ENCODE results near the gene TNNT2. TPM values are rescaled to one million over a fixed set of nuclear protein-coding genes. Genes with fewer than 3 reads are reported as not detected.

TNNT2 gene
- total RNA-seq, 6 experiments from 2014 or later: 0.18 to 1.1 (median 0.24) TPM; not detected in 3

GRCh38 chr1:201327687-201328240, 49.7 kb downstream of the TNNT2 start:
- ATAC-seq (no peak), DNase-seq (no peak)
- Histone ChIP-seq H3K36me3 (no peaks in the 10 kb centered on the region), H3K9me3 (no peaks in the 10 kb centered on the region), H3K27me3 (no peaks in the 10 kb centered on the region), H3K4me1 (no peaks in the 10 kb centered on the region), H3K27ac (no peak overlapping the region), H3K4me3 (no peak overlapping the region)
- TF ChIP-seq CTCF (IDR thresholded peaks at IDR 0.05): no peak
- WGBS (ENCODE audit: insufficient coverage, low coverage, low lambda C conversion rate, missing lambda C conversion rate): 49% methylated on average over 3 of the region's 7 CpGs
- intact Hi-C loops (cut with DNase I): no loop called here

GRCh38 chr1:201326710-201327109, 50.8 kb downstream of the TNNT2 start:
- intact Hi-C loops (cut with DNase I): no loop called here
- H3K36me3 ChIP-seq: no peaks in the 10 kb centered on the region
- H3K4me3 ChIP-seq: no peak overlapping the region
- no peaks in the 10 kb centered on the region for H3K4me1 ChIP-seq
- no peaks in the 10 kb centered on the region for H3K9me3 ChIP-seq
- peak in 1 of 3 donors; percentile 27 for DNase-seq
- ATAC-seq: no peak
- H3K27ac ChIP-seq: no peak overlapping the region
- WGBS (ENCODE audit: insufficient coverage, low coverage, low lambda C conversion rate, missing lambda C conversion rate): 76% methylated on average over 4 of the region's 4 CpGs
- TF ChIP-seq POLR2A (IDR thresholded peaks at IDR 0.05): no peak
- no peak for TF ChIP-seq CTCF (IDR thresholded peaks at IDR 0.05)
- no peaks in the 10 kb centered on the region for H3K27me3 ChIP-seq

- intact Hi-C loops (cut with DNase I): no loop called here
- no peaks in the 10 kb centered on the region for H3K9me3 ChIP-seq
- no peaks in the 10 kb centered on the region for H3K27me3 ChIP-seq
- no peak for TF ChIP-seq POLR2A (IDR thresholded peaks at IDR 0.05)
- no peak for TF ChIP-seq CTCF (IDR thresholded peaks at IDR 0.05)
- 66% methylated on average over 6 of the region's 8 CpGs for WGBS (ENCODE audit: insufficient coverage, low coverage, low lambda C conversion rate, missing lambda C conversion rate)
- H3K4me3 ChIP-seq: no peak overlapping the region
- DNase-seq: peak in 1 of 3 donors; percentile 30
- no peaks in the 10 kb centered on the region for H3K4me1 ChIP-seq
- no peaks in the 10 kb centered on the region for H3K36me3 ChIP-seq
- H3K27ac ChIP-seq: no peak overlapping the region
- ATAC-seq: no peak
Observed at GRCh38 chr1:201325678-201326060, 51.8 kb downstream of the TNNT2 start.

GRCh38 chr1:201324821-201325677, 52.4 kb downstream of the TNNT2 start:
- TF ChIP-seq CTCF (IDR thresholded peaks at IDR 0.05) (no peak), POLR2A (IDR thresholded peaks at IDR 0.05) (no peak)
- DNase-seq (peak in 1 of 3 donors; percentile 32), ATAC-seq (no peak)
- H3K36me3 ChIP-seq: no peaks in the 10 kb centered on the region
- no peaks in the 10 kb centered on the region for H3K27me3 ChIP-seq
- 69% methylated on average over 5 of the region's 16 CpGs for WGBS (ENCODE audit: insufficient coverage, low coverage, low lambda C conversion rate, missing lambda C conversion rate)
- no peaks in the 10 kb centered on the region for H3K9me3 ChIP-seq
- no peaks in the 10 kb centered on the region for H3K4me1 ChIP-seq
- no peak overlapping the region for H3K4me3 ChIP-seq
- H3K27ac ChIP-seq: no peak overlapping the region
- intact Hi-C loops (cut with DNase I): no loop called here
